ENCODE data around the gene GPR75.

Gene GPR75

GRCh38 chr2:53859206-53860181, at the start of gene GPR75:
GPR75 (minus strand) TSS chr2:53859967; CDS start chr2:53854756, 5,211 bp downstream.
- DNase-seq, result no peak

- no peak for DNase-seq
These were observed 47.8 kb upstream of the GPR75 start for GRCh38 chr2:53907582-53907981.

GRCh38 chr2:53905396-53905795, 45.6 kb upstream of the GPR75 start:
- no peak for DNase-seq

GRCh38 chr2:53903011-53903410, 43.2 kb upstream of the GPR75 start:
- DNase-seq, result no peak

GRCh38 chr2:53901192-53901591, 41.4 kb upstream of the GPR75 start:
- no peak for DNase-seq

GRCh38 chr2:53896864-53897263, 37.1 kb upstream of the GPR75 start:
- DNase-seq, result no peak

- DNase-seq, result no peak
These were observed 26.9 kb upstream of the GPR75 start for GRCh38 chr2:53886406-53887280.

- DNase-seq, result no peak
These were observed 25.1 kb upstream of the GPR75 start for GRCh38 chr2:53884883-53885282.

GRCh38 chr2:53881986-53882385, 22.2 kb upstream of the GPR75 start:
- no peak for DNase-seq

- no peak for DNase-seq
These were observed 21.6 kb upstream of the GPR75 start for GRCh38 chr2:53881360-53881759.

- DNase-seq, result no peak
These were observed 21.0 kb upstream of the GPR75 start for GRCh38 chr2:53880756-53881155.

- no peak for DNase-seq
These were observed 17.8 kb upstream of the GPR75 start for GRCh38 chr2:53877556-53877955.

GRCh38 chr2:53877112-53877511, 17.3 kb upstream of the GPR75 start:
- no peak for DNase-seq

GRCh38 chr2:53874401-53874950, 14.7 kb upstream of the GPR75 start:
- DNase-seq, result no peak

GRCh38 chr2:53867773-53868172, 8.0 kb upstream of the GPR75 start:
- no peak for DNase-seq

- DNase-seq, result no peak
These were observed 7.4 kb upstream of the GPR75 start for GRCh38 chr2:53867169-53867568.

- no peak for DNase-seq
These were observed 6.2 kb upstream of the GPR75 start for GRCh38 chr2:53865962-53866361.

GRCh38 chr2:53865264-53865663, 5.5 kb upstream of the GPR75 start:
- no peak for DNase-seq

GRCh38 chr2:53863538-53864227, 3.9 kb upstream of the GPR75 start:
- DNase-seq, result no peak

- DNase-seq, result no peak
These were observed 2.1 kb upstream of the GPR75 start for GRCh38 chr2:53861824-53862223.

- DNase-seq, result no peak
These were observed 3.5 kb downstream of the GPR75 start for GRCh38 chr2:53856272-53856671.

- DNase-seq, result no peak
These were observed 5.1 kb downstream of the GPR75 start for GRCh38 chr2:53854678-53855077.

- DNase-seq, result no peak
These were observed 7.2 kb downstream of the GPR75 start for GRCh38 chr2:53852532-53852931.
